HG02938 (cell line): ENCODE results near the gene DHX34.
"Not testable (repeated sequence)": the region's sequence is repeated elsewhere in the genome, so short reads cannot be mapped to it uniquely, and the experiment has no call there.

ENCODE experiments used
- ATAC-seq: cut with Tn5 transposase; IDR thresholded peaks from one replicate; pipeline ENCODE4 v1.9.1; 2021; ENCODE audit warnings: mild to moderate bottlenecking, moderate library complexity; ENCODE audit not compliant: unreplicated experiment

Gene DHX34, protein sequence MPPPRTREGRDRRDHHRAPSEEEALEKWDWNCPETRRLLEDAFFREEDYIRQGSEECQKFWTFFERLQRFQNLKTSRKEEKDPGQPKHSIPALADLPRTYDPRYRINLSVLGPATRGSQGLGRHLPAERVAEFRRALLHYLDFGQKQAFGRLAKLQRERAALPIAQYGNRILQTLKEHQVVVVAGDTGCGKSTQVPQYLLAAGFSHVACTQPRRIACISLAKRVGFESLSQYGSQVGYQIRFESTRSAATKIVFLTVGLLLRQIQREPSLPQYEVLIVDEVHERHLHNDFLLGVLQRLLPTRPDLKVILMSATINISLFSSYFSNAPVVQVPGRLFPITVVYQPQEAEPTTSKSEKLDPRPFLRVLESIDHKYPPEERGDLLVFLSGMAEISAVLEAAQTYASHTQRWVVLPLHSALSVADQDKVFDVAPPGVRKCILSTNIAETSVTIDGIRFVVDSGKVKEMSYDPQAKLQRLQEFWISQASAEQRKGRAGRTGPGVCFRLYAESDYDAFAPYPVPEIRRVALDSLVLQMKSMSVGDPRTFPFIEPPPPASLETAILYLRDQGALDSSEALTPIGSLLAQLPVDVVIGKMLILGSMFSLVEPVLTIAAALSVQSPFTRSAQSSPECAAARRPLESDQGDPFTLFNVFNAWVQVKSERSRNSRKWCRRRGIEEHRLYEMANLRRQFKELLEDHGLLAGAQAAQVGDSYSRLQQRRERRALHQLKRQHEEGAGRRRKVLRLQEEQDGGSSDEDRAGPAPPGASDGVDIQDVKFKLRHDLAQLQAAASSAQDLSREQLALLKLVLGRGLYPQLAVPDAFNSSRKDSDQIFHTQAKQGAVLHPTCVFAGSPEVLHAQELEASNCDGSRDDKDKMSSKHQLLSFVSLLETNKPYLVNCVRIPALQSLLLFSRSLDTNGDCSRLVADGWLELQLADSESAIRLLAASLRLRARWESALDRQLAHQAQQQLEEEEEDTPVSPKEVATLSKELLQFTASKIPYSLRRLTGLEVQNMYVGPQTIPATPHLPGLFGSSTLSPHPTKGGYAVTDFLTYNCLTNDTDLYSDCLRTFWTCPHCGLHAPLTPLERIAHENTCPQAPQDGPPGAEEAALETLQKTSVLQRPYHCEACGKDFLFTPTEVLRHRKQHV

DNA sequence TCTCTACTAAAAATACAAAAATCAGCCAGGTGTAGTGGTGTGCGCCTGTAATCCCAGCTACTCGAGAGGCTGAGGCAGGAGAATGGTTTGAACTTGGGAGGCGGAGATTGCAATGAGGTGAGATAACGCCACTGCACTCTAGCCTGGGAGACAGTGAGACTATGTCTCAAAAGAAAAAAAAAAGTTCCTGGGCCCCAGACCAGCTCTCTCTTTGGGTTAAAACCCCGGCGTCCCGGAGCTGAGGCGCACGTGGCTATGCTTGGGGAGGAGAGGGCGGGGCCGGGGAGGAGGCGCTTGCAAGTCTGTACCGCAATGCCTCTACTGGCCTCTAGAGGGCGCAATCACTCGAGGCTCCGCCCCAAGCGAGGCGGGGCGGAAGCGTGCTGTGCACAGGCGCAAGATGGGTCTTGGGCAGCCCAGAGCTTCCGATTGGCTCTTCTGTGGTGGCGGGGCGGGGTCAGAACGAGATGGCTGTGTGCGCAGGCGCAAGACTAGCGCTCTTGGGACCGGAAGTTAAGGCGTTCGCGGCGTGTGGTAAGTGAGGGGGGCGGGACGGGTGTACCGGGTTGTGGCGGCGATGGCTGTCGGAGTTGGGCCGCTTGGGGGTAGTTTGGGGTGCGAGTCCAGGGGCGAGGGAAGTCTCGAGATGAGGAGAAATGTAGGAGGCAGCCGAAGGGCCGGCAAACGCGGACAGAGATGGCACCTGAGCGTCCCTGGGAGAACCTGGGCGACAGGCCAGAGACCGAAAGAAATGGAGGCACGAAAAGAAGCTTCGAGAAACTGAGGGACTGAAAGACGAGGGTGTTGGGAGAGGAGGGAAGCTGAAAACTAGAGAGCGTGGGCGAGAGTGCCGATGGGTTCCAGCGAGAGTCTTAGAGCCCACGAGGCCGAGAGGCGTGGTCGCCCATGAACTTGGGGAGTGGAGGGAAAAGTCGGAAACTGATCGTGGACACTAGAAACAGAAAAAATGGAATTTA, at the start of gene DHX34:
DHX34 (plus strand) TSS at position 497 of the 977 bp plus-strand sequence. CDS start 3,716 bp downstream, outside the sequence.
- ATAC-seq: peak; percentile 94

DNA sequence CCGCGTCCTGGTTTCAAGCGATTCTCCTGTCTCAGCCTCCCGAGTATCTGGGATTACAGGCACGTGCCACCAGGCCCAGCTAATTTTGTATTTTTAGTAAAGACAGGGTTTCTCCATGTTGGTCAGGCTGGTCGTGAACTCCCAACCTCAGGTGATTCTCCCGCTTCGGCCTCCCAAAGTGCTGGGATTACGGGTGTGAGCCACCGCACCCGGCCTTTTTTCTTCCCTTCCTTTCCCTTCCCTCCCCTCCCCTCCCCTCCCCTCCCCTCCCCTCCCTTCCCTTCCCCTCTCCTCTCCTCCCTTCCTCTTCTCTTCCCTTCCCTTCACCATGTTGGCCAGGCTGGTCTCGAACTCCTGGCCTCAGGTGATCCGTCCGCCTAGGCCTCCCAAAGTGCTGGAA, 48.2 kb upstream of the DHX34 start:
- not testable (repeated sequence) for ATAC-seq

DNA sequence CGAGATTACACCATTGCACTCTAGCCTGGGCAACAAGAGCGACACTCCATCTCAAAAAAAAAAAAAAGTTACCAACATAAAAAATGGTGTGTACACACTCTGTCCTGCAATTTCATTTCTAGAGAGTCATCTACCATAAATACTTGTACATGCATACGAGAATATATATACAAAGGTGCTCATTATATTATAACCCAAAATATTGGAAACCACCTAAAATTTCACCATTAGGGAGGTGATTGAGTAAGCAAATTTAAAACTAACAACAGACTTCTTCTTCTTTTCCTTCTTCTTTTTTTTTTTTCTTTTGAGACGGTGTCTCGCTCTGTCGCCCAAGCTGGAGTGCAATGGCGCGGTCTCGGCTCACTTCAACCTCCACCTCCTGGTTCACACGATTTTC, 46.9 kb upstream of the DHX34 start:
- no peak for ATAC-seq

DNA sequence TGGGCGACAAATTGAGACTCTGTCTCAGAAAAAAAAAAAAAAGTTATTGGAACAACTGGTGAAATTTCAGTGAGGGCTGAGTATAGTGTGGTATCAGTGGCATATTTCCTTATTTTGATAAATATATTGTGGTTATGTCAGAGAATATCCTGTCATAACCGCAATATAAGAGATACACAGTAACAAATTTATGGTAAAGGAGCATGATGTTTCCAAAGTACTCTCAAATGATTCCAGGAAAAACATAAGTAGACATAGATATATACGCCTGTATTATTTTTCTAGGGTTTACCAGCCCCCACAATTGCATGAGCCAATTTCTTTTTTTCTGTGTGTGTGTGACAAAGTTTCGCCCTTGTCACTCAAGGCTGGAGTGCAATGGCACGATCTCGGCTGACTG, 45.1 kb upstream of the DHX34 start:
- ATAC-seq: no peak

DNA sequence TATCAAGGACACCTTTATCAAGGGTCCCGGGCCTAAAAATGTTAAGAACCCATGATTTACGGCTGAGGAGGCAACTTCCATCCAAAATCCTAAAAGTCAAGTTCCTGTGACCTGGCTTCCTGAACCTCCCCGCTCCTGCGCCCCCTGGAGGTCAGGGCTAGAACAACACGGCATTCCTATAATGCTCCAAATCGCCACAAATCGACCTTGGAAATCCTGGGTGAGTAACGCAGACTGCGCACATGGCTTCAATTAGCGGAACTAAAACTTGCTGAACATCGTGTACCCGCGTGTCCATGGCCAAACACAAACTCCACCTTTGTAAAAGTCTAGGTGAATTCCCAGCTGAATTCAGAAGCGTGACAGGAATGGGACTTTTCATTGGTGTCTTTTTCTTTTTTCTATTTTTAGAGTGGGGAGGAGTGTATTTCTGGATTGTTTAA, 43.8 kb upstream of the DHX34 start:
- ATAC-seq: no peak

DNA sequence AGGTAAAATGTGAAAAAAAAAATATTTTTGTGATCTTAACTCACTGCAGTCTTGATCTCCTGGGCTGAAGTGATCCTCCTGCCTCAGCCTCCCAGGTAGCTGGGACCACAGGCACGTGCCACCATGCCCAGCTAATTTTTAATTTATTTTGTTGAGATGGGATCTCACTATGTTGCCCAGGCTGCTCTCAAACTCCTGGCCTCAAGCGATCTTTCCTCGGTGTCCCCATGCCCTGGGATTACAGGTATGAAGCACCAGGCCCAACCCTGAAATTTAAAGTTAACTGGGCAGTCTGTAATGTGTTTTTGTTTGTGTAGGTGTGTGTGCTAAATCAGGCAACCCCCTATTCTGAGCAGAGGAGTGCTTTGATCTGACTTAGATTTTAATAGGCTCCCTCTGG, 42.8 kb upstream of the DHX34 start:
- ATAC-seq: no peak

DNA sequence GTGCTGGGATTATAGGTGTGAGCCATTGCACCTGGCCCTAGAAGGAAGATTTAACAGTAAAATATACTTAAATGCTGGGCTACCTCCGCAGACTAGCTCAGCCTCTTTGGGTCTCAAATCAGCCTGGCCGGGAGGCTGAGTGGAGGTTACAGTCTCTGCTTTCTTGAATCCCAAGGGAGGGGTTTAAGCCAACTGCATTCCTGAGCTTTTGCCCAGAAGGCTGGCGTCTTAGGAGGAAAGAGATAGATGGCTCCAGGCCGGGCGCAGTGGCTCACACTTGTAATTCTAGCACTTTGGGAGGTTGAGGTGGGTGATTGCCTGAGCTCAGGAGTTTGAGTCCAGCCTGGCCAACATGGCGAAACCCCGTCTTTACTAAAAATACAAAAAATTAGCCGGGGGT, 40.1 kb upstream of the DHX34 start:
- no peak for ATAC-seq

DNA sequence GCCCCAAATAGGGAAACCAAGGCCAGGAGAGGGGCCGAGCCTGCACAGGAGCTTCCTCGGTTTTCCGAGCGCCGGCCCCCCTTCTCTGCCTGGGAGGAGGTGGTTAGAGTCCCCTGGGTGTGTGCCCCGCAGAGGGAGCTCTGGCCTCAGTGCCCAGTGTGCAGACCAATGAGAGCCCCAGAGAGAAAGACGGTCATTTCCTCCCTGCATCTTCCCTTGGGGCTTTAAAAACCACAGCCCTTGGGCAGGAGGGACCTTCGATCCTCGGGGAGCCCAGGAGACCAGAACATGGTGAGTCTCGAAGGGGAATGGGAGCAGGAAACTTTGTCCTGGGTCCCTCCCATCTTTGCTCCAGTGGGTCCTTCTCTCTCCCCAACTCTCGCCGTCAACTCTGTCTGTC, 39.5 kb upstream of the DHX34 start, which contains the start of gene C5AR1:
C5AR1 (plus strand) TSS at position 254 of the 400 bp plus-strand sequence; CDS start at position 289, 35 bp downstream.
- ATAC-seq: no peak

DNA sequence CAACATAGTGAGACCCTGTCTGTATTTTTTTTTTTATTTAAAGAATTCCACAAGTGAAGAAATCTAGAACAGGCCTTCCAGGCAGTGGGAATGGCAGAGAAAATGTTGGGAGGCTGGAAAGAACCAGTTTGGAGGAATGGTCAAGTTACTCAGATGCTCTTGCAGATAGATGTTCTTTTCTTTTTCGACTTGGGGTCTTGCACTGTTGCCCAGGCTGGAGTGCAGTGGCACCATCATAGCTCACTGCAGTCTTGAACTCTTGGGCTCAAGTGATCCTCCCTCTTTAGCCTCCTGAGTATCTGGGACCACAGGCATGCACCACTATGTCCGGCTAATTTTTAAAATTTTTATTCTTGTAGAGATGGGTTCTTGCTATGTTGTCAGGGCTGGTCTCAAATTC, 38.8 kb upstream of the DHX34 start:
- ATAC-seq: no peak

DNA sequence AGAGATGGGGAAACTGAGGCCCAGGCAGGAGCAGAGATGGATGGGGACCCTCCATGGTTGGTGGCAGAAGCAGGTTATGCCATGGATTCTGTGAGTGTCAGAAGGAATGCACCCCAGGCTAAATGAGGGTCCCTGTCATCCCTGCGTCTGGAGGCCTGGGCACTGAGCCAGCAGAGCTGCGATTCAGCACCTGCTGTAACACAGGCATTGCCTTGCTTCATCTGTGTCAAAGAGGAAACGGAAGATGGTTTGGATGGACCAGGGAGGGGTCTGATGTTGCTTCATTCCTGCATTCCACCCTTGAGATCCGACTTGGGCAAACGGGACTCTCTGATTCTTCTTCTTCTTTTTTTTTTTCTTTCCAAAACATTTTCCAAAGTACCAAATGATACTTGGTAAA, 38.3 kb upstream of the DHX34 start:
- no peak for ATAC-seq

DNA sequence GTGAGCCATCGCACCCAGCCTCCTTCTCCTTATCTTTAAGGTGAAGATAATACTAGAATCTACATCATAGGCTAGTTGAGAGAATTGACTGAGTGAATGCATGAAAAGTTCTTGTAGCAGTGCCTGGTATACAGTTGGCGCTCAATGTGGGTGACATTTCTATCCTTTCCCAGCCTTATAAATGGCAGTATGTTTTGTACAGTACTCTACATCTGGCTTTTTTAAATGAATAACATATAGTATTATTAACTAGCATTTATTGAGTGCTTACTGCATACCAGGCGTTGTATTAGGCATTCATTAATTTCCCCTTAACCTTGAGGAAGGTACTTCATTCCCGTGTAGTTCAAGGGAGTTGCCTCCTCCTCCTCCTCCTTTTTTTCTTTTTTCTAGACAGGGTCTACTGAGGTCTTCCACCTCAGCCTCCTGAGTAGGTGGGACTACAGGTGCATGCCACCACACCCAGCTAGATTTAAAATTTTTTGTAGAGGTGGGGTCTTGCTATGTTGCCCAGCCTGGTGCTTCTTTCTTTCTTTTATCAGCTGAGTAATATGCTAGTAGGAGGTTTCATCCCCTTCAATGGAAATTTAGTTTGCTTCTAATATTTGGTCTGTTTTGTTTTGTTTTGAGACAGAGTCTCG, 36.6 kb upstream of the DHX34 start:
- no peak for ATAC-seq

DNA sequence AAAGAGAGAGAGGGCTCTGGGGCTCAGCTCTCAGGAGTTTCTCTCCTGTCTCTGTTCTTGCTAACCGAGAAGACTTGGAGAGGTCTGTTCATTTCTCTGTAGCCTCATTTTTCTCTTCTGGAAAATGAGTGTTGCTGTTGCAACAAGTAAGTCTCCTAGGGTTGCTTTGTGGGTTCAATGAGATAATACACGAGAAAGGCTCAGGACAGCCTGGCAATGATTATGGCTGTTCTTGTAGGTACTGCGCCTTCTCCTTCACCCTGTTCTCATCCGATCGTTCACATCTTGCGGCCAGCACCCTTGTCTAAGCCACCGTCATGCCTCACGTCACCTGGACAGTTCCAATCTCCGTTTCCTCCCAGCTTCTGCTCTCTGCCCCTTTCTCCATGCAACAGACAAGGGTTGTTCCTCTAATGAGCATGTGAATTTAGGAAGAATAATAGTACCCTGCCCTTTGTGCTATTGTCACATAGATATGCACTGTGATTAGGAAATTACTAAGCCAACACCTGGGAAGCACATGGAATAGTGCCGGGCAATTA, 35.3 kb upstream of the DHX34 start:
- no peak for ATAC-seq

DNA sequence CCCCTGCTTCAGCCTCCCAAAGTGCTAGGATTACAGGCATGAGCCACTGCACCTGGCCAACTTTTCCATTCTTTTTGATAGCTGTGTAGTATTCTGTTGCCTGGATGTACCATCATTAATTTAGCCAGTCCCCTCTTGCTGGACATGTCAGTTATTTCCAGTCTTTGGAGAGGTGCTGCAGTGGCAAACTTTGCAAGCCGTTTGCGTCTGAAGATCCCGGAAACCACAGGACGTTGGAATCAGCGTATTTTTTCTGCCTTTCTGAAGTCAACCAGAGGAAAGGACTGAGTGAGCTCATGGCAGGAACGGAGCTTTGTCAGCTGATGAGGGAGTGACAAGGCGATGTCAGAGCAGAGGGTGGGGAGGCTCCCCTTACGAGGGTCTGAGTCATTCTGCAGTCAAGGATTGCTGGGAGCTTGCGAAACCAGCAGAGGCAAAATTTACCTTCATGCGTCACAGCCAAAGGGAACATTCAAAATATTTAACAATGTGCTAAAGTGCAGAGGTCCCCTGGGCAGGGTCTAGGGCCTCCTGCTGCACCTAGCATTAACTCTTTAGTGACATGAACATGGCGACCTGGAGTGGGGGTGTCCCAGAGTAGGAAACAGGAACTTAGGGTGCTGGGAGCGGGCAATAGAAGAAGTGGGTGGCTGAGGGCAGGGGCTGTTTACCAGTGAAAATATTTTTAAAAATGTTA, 33.8 kb upstream of the DHX34 start:
- no peak for ATAC-seq

DNA sequence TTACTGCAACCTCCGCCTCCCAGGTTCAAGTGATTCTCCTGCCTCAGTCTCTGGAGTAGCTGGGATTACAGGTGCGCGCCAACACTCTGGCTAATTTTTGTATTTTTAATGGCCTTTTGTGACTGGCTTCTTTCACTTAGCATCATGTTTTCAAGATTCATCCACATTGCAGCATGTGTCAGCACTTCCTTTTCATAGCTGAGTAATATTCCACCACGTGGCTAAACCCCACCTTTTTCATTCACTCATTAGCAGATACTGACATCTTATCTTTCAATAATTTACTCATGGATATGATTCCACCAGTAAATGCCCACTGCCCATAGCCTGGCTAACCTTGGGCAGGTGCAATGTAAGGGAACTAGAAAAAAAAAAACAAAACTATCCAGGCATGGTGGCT, 32.6 kb upstream of the DHX34 start:
- ATAC-seq: no peak

DNA sequence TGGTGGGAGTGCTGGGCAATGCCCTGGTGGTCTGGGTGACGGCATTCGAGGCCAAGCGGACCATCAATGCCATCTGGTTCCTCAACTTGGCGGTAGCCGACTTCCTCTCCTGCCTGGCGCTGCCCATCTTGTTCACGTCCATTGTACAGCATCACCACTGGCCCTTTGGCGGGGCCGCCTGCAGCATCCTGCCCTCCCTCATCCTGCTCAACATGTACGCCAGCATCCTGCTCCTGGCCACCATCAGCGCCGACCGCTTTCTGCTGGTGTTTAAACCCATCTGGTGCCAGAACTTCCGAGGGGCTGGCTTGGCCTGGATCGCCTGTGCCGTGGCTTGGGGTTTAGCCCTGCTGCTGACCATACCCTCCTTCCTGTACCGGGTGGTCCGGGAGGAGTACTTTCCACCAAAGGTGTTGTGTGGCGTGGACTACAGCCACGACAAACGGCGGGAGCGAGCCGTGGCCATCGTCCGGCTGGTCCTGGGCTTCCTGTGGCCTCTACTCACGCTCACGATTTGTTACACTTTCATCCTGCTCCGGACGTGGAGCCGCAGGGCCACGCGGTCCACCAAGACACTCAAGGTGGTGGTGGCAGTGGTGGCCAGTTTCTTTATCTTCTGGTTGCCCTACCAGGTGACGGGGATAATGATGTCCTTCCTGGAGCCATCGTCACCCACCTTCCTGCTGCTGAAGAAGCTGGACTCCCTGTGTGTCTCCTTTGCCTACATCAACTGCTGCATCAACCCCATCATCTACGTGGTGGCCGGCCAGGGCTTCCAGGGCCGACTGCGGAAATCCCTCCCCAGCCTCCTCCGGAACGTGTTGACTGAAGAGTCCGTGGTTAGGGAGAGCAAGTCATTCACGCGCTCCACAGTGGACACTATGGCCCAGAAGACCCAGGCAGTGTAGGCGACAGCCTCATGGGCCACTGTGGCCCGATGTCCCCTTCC, 28.9 kb upstream of the DHX34 start:
- no peak for ATAC-seq

DNA sequence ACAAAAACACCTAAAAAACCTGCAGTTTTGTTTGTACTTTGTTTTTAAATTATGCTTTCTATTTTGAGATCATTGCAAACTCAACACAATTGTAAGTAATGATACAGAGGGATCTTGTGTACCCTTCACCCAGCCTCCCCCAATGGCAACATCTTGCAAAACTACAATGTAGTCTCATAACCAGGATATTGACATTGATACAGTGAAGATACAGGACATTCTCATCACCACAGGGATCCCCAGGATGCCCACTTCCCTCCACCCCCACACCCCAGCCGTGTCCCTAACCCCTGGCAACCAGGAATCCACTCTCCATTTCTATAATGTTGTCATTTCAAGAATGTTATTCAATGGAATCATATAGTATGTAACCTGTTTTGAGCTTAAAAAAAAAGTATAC, 27.5 kb upstream of the DHX34 start:
- no peak for ATAC-seq

DNA sequence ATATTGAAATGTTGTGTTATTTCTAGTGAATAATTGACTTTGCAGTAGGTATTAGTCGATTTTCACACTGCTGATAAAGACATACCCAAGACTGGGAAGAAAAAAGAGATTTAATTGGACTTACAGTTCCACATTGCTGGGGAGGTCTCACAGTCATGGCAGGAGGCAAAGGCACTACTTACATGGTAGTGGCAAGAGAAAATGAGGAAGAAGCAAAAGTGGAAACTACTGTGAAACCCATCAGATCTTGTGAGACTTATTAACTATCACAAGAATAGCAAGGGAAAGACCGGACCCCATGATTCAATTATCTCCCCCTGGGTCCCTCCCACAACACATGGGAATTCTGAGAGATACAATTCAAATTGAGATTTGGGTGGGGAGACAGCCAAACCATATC, 27.1 kb upstream of the DHX34 start:
- ATAC-seq: no peak

DNA sequence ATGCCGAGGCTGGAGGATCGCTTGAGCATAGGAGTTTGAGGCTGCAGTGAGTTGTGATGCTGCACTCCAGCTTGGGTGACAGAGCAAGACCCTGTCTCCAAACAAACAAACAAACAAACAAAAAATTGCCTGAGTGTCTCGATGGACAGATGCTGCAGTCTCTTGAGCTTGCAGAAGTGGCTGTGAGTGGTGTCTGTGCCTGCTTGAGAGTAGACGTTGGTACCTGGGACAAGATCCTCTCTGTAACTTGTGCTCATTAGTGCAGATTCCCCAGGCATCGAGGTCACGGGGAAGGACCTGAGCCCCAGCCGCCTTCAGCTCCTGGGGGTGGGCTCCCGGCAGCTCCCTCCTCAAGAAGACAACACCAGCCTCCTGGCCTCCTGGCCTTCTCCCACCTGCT, 25.7 kb upstream of the DHX34 start:
- no peak for ATAC-seq
